Glomerular visceral epithelial cell (primary cell): ENCODE data around the gene ISX.

ENCODE experiments used
- DNase-seq: peaks from one replicate; pipeline ENCODE4 v3.0.0-alpha.2; 2016; ENCODE audit errors: extremely low spot score

The ISX gene

DNA sequence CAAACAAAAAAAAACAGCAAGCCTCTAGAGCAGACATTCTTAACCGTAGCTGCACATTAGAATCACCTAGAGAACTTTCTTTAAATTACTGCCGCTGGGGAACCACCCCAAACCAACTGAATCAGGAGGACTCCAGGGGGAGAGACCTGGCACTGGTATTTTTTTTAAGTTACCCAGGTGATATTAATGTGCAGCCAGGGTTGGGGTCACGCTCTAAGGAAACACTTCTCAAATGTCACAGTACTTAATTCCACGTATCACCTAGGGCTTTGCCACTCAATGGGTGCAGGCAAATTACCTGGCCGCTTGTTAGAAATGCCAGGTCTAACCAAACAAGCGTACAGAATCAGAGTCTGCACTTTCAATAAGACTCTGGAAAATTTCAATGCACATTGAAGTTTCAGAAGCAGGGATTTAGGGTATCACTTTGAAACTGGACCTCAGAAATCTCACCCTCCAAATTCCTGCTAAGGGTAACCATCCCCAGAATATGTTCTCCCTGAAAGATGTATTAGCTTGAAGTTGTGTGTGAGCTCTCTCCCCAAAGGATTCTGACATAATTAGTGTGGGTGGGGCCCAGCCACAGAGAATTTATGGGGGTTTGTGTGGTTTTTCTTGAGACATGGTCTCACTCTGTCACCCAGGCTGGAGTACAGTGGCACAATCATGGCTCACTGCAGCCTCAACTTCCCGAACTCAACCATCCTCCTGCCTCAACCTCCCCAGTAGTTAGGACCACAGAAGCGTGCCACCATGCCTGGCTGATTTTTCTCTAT is 12.7 kb upstream of the ISX start:
- DNase-seq, result no peak

DNA sequence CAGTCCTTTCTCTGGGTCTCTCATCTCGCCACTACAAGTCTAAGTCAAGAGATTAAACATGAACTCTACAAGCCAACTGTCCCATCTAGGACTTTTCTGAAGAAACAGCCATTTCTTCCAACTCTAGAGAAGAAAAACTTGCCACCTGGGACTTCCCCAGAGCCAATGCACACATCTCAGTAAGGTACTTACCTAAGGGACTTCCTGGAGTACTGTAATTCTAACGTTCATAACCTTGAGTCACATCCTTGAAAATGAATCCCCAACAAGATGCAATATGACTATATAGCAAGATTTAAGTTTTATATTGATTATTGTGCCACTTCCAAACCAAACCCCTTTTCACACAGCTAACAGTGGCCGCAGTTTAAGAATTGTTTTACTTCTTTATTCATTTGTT is 11.9 kb upstream of the ISX start:
- no peak for DNase-seq

DNA sequence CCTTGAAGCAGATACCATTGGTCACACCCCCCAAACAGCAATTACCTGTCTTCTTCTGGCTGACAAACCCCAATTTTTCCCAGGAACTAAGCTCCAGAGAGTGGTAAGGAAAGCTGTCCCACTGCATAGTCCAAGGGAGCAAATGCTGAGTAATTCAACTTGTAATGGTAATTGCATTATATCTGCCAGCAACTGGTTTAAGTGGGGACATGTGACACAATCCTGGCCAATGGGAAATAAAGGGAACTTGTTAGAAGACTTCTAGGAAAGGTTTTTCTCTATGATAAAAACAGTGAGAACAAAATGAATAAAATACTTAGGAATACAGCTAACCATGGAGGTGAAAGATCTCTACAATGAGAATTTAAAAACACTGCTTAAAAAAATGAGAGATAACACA is 9.5 kb upstream of the ISX start:
- no peak for DNase-seq

DNA sequence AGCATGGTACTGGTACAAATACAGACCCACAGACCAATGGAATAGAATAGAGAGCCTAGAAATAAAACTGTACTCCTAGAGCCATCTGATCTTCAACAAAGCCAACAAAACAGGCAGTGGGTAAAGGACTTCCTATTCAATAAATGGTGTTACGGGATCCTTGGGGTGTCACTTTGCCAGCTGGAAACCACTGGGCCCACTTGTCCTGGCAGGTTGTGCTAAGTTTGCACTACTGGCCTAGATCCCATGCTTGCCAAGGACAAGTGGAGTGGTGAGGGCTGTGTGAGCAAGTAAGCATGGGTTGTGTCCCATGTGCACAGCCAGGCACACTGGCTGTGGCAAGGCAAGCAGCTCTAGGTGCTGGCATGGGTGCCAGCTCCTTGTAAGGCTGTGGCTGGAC is 8.8 kb upstream of the ISX start:
- DNase-seq, result no peak

DNA sequence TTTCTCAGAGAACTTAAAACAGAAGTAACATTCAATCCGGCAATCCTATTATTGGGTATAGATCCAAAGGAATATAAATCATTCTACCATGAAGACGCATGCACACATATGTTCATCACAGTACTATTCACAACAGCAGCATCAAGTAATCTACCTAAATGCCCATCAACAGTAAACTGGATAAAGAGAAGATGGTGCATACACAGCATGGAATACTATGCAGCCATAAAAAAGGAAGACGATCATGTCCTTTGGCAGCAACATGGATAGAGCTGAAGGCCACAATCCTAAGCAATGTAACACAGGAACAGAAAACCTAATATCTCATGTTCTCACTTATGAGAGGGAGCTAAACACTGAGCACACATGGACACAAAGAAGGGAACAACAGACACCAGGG is 6.3 kb upstream of the ISX start:
- no peak for DNase-seq

DNA sequence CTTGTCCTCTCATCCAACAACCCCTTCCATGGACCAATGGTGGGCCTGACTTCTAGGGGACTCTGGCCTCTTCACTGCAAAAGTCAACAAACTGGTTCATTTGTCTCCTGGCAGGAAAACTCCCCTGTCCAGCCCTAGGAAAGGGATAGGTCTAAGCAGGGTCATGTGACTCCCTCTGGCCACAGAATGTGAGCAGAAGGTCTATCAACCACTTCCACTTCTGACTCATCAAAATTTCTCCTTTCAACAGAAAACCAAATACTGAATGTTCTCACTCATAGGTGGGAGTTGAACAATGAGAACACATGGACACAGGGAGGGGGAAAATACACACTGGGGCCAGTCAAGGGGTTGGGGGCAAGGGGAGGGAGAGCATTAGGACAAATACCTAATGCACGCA is 1.3 kb upstream of the ISX start:
- DNase-seq, result peak; percentile 21

DNA sequence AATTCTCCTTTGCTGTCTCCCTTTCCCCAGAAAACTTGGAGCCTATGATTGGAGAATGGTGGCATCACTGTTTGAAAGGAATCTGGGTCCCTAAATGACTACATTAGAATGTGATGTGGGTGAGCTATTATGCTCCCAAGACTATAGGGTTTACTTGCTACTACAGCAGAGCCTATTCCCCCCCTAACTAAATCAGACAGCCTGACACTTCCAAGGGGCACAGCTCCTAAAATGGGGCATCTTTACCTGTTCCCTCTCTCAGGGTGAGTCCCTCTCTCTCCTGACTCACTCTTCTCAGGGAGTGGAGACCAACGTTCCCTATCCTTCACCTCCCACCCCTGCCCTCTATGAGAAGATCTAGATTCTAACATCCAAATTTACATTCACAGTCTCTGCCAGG is 775 bp upstream of the ISX start:
- no peak for DNase-seq

DNA sequence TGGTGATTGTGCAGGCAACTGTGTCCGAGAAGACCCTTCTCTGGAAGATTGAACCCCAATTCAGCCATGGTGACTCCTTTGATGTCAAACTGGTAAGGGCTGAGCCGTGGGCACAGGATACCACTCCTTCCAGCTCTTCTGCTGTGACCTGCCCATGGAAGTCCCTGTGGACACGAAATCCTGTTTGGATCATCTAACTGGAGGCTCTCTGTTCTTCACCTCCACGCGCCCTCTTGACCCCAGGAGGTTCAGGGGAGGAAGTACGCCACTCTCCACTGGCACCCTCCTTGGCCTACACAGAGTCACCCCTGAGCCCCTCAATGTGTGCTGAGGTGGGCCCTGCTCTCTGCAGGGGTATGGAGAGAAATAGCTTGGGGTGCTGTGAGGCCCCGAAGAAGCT is 810 bp downstream of the ISX start:
- no peak for DNase-seq

DNA sequence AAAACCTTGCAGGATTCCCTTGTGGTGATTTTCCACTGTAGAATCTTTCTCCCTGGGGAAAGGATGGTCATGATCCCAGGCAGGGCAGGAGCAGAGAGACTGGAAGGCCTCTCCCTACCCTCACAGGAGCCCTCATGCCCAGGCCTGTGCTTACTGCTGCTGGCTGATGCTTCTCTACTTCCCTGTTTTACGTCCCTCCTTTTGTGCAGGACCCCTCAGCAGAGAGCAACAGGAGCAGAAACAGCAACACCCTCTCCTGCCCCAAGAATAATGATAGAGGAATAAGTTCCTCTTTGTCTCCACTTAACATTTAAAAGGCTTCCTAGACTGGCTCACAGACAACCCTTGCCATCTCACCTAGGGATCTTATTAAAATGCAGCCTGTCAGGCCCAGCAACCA is 3.6 kb downstream of the ISX start:
- no peak for DNase-seq

DNA sequence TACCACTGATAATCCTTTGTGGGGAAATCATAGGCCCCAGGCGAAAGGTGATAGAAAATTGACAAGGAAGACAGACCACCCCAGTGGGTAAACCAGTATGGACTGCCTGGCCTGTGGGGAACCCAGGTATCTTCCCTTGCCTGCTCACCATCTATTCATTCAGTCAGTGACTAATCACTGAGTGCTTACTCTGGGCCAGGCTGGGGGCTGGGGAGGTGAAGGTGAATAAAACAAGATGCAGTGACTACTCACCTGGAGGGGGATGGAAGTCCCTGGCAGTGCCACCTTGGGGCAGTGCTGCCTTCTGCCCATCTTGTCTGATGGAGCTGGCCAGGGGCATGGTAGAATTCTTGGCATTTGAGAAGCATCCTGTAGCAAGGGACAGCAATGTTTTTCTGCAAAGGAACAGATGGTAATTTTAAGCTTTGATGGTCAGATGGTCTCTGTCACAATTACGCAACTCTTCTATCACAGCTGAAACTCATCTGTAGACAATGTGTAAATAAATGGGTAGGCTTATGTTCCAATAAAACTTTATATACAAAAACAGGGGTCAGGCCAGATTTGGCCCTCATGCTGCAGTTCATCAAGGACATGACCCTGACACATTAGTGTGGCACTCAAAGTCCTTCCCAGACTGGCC is 4.6 kb downstream of the ISX start:
- DNase-seq, result no peak

DNA sequence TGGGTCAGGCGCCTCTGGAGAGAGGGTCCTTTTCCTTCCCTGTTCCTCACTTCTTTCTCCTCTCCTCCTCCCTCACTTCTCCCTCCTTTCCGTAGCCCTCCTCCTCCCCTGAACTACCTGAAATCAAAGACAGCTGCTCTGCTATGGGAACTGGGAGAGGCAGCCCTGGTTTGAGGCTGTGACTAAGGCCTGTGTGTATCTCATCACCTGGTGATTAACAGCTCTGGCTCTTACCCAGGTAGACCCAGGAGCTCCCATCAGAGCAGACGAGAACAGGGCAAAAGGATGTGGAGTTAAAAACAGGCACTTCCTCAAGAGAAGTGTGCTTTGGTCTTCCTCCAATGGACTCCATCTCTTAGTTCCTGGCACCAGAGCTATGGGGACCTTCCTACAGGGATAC is 5.8 kb downstream of the ISX start:
- no peak for DNase-seq

DNA sequence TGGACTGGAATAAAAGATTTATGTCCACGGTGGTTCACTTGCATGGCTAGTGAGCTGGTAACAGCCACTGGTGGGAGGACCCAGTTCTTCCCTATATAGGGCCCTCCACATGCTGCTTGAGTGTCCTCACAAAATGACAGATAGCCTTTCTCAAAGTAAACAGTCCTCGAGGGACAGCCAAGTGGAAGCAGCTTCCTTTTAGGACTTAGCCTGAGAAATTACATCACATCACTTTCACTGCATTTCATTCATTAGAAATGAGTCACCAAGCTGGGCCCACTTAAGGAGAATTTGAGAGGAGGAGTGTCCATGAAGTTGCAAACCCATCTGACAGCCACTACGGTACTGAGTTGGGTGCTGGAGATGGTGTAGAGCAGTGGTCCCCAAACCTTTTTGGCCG is 7.0 kb downstream of the ISX start:
- DNase-seq, result peak; percentile 10

DNA sequence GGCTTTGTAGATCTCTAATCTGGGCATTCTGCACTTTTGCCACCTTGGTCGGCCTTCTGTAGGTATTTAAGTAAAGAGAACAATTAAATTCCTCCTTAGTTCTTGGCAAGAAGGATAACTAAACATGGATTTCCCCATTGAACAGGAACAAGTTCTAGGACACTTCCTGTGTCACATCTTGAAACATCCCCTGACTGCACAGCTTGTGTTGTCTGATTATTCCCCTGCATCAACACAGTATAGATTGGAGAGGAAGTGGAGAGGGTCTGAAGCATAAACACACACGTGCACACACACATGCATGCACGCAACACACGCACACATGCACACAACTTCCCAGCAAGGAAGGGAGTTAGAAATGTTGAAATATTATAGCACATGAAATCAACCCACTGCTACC is 8.6 kb downstream of the ISX start:
- no peak for DNase-seq

DNA sequence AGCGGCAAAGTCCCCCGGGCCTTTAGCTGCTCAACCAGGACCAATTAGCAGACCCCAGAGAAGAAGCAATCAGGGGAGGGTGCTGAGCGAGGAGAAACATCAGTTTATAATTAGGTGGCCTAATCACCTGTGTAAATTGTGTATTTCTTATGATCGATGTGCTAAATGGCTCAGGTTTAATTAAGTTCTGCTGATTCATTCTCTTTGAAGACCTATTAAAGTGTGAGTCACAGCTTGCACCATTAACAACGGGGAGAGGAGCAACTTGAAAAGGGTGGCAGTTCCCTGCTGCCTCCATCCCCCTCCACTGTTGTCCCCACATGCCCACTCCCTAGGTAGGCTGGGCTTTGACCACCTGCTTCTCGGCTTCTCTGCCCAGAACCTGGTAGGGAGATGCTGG is 10.7 kb downstream of the ISX start:
- DNase-seq, result no peak

DNA sequence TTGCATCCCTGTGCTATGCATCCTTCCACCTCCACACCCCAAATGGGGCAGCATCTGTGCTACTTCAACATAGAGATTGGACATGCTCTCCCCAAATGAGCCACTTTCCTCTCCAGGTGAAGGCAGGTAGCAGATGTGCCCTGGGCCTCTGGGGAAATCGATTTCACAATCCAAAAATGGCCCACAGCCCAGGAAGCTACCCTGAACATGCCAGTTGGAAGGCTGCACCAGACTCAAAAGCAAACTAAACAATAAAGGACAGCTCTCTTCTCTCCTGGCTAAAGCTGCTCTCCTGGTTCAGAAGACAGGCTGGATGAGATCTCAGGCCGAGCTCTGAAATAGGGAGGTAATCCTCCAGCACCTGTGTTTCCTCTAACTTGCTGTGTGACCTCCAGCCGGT is 19.7 kb downstream of the ISX start:
- no peak for DNase-seq

DNA sequence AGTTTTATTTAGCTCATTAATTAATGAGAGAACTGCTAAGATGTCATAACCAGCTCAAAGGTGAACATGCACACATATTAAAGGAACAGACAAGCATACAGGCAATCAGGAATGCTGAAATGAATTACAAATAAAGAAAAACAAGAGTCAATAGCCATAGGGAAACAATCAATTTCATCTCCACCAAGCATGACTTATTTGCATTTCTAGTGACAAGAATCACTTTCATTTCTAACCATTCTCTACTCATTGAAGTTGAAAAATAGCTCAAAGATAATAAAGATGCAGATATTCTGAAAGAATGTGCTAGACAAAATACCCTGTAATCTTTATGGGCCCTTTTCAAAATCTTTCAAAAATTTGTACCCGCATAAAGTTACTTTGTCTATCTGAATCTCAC is 23.2 kb downstream of the ISX start:
- no peak for DNase-seq

DNA sequence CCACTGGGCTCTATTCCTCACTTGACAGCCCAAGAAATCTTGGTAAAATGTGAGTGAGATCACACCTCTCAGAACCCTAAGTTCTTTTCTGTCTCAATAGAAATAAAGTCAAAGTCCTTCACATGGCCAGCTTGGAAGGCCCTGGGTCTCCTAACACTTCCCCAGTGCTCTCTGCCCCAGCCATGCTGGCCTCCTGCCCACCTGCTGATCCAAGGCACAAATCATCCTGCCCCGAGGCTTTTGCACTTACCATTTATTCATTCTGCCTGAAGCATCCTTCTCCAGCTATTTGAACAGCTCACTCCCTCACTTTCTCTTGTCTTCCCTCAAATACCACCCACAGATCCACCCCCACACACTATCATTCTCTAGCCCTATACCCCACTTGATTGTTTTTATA is 26.4 kb downstream of the ISX start:
- DNase-seq, result no peak

DNA sequence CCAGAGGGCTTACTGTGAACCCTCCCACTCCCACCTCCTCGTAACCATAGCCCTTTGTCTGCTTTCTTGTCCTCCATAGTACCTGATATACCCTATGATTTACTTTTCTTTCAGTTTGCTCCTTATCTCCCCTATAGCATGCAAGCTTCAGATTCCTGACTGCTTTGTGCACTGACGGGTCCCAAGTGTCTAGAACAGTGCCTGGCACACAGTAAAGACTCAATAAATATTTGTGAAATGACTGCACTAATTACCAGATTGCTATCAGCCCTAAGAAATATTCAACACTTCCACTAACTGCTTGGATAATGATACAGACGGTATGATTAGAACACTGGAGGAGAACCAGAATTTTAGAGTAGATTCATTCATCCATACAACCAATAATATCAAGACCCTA is 33.0 kb downstream of the ISX start:
- DNase-seq, result no peak

DNA sequence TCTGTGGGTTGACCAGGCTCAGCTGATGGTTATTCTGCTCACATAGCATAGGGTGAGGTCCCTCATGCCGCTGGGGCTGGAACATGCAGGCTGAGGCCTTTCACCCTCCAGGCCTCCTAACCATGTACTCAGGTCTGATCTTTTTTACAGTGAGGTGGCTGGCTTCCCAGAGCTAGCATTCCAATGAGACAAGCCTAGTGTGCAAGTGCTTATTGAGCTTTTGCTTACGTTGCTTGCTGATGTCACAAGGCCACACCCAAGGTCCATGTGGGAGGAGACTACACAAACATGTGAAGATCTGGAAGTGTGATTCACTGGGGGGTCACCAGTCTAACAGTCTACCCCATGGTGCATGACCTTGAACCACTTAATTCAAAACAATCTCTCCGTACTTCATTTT is 33.9 kb downstream of the ISX start:
- no peak for DNase-seq

DNA sequence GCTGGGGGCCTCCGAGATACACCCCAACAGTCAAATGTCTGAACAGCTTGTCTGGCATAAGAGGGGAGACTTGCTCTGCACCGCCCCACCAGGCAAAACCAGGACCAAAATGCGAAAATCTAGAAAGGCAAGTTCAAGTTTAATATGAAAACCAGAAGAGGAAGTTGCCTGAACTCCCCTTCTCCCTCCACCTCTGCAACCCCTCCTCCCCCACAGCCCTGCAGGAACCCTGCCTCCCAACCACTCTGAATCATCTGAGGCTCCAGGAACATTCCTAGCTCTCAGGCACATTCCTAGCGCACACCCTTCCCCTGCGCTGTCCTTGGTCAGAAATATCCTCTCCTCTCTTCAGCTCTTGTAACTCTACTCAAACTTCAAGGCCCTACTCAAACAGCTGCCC is 36.7 kb downstream of the ISX start:
- DNase-seq, result peak; percentile 11

DNA sequence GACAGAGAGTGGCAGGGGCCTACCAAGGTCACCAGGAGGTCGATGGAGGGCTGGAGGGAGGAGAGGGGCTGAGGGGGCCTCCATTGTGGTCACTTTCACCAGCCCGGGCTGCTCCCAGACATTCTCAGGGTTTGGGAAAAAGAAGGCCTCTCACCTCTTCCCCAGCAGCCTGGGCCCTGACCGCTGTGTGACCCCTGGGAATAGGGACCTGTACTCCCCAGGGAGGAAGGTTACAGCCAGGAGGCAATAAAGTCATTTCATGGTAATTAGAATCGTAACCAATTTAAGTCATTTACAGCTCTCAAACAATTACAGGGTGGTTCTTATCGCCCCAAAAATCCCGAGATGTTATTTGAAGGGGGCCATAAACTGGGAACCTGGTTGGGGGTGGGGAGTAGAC is 37.8 kb downstream of the ISX start:
- no peak for DNase-seq

DNA sequence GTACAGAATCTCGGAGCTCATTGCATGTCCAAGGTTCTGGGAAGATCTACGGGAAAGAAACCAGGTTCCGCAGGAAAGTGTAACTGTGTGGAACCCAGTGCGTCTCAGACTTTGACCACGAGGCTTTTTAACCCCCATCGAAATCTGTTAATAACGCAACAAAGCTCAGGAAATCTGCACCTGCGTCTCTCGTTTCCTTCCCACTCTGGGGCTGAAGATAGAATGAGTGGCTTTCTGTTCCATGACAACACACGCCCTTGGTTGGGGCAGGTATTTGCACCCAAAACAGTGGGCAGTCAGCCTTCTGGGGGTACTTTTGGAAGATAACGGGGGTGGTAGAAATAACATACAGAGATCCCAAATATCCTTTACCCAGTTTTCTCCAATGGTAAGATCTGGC is 38.5 kb downstream of the ISX start:
- no peak for DNase-seq

DNA sequence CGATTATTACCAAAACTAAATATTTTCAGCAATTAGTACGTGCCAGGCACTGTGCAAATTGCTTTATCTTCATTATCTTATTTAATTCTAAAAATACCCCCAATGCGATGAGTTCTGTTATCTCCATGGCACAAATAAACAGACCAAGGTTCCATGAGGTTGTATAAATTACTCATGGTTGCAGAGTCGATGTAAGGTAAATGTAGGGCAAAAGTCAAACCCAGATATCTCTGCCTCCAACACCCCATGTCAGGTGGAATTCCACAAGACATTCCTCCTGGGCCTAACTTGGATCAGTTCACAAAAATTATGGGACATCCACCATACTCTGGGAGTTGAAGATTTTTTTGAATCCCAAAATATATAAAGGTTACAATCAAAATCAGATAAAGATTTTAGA is 43.7 kb downstream of the ISX start:
- no peak for DNase-seq

DNA sequence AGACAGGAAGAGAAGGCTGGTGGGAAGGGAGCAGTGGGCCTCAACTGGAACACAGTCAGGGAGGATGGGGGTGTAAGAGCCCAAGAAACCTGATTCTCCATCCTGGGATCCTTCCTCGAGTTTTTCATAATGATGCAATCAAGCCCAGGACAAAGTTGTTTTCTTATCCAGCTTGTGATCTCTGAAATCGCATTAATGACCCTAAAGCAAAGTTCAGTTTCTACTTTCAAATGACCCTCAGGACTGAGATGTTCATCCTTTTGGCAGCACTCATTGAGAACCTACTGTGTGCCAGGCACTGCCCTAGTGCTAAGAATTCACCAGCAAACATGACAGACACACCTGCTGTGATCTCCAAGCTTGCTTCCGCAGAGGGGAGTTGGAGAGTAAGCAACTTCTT is 45.3 kb downstream of the ISX start:
- no peak for DNase-seq
